Measurements from ENCODE around the gene PLOD3. TPM values are rescaled to one million over a fixed set of nuclear protein-coding genes. Genes with fewer than 3 reads are reported as not detected.

Gene PLOD3
- total and polyA plus RNA-seq, 2 donors from 2014 or later = 53.5 to 78.8 TPM

DNA sequence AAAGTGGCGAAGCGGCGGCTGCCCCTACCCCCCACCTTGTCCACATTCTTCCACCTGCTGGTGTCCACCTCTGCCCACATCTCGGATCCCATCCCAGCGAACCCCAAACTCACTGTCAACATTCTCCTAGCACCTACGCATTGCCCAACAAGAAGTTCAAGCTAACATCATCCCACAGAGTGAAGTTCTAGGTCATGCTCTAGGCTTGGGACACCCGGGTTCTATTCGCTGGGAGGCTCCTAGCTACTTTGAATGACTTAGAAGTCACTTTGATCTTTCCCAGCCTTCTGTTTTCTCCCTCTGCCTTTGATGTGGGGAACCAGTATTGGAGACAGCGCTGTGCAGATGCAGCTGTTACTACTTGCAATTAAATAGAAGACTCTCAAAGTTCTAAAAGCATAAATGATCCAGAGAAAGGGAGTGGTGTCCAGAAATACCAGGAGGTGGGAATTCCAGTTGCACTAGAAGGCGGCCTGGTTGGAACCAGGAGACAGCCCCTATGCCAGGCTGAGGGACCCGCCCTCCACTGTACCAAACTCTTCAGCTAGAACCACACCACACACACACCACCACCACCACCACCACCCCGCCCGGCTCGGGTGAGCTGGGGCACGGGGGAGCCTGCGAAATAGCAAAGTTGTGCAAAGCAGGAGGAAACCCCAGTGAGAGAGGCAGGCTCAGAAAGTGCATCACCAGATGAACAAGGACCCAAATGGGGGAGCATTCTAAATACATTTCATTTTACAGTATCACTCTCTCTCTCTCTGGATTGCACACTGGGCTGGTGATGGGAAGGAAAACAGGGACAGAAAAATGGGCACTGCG, 46.6 kb downstream of the PLOD3 start:
- H3K4me3 ChIP-seq (ENCODE audit: low read length in 3 of 3) = no peak overlapping the region
- DNase-seq = no peak
- no peak for FAIRE-seq
- no peak overlapping the region for H3K9ac ChIP-seq (ENCODE audit: low read length in 3 of 3)
- intact Hi-C loops (cut with DNase I) = no loop called here
- peaks cover 75% of the 10 kb centered on the region for H3K27me3 ChIP-seq (ENCODE audit: control insufficient read depth, insufficient read depth, low read length)
- TF ChIP-seq, protein P1, sequence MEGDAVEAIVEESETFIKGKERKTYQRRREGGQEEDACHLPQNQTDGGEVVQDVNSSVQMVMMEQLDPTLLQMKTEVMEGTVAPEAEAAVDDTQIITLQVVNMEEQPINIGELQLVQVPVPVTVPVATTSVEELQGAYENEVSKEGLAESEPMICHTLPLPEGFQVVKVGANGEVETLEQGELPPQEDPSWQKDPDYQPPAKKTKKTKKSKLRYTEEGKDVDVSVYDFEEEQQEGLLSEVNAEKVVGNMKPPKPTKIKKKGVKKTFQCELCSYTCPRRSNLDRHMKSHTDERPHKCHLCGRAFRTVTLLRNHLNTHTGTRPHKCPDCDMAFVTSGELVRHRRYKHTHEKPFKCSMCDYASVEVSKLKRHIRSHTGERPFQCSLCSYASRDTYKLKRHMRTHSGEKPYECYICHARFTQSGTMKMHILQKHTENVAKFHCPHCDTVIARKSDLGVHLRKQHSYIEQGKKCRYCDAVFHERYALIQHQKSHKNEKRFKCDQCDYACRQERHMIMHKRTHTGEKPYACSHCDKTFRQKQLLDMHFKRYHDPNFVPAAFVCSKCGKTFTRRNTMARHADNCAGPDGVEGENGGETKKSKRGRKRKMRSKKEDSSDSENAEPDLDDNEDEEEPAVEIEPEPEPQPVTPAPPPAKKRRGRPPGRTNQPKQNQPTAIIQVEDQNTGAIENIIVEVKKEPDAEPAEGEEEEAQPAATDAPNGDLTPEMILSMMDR (IDR thresholded peaks at IDR 0.05; ENCODE audit: borderline replicate concordance, extremely low read depth, insufficient read depth) = no peak
- H3K36me3 ChIP-seq (ENCODE audit: control insufficient read depth in 2 of 3, insufficient read depth in 3 of 3, low read length in 3 of 3) = no peaks in the 10 kb centered on the region
- H3K27ac ChIP-seq (ENCODE audit: low read depth in 2 of 2, low read length in 2 of 2) = no peak overlapping the region
- H3K9me3 ChIP-seq (ENCODE audit: control insufficient read depth in 2 of 3, insufficient read depth in 1 of 3, low read length in 3 of 3) = no peaks in the 10 kb centered on the region
- H3K4me1 ChIP-seq (ENCODE audit: control insufficient read depth in 2 of 3, insufficient read depth in 2 of 3, low read depth in 1 of 3, low read length in 3 of 3) = peaks cover 0 to 8% (median 0%) of the 10 kb centered on the region in 3 donors

DNA sequence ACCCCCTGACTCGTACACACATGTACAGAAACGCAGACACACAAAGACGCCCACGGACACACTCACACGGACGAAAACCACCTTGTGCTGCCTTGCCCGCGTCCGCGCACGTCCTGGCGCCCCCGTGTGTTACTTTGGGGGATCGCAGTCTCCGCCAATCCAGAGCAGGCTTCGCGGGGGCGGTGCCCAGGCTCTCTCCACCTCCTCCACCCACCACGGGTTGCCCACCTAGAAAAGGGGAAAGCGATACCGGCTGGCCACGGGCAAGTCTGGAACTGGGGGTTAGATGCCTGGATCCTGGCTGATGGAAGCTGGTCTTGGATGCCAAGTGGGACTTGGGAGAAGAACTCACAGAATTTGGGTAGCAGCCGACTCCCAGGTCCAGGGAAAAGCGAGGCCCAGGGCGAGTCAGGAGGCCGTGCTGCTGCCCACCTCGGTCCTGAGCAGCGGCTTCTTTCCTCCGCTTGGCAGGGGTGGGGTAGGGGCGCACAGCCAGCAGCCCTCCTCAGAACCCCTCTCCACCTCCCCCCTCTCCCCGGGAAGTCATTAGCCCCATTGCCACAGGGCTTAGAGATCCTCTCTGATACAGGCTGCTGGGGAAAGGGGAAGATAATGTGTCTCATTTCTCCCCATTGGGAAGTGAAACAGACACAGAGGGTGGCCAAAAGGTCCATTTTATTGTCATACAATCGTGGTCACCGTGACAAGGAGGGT, 47.4 kb downstream of the PLOD3 start:
- no peaks in the 10 kb centered on the region for H3K36me3 ChIP-seq (ENCODE audit: control insufficient read depth in 2 of 3, insufficient read depth in 3 of 3, low read length in 3 of 3)
- TF ChIP-seq, protein P1 (IDR thresholded peaks at IDR 0.05; ENCODE audit: borderline replicate concordance, extremely low read depth, insufficient read depth) = peak; percentile 79
- no peak overlapping the region for H3K4me3 ChIP-seq (ENCODE audit: low read length in 3 of 3)
- FAIRE-seq (no peak), DNase-seq (peak; percentile 80 to 90 (median 87))
- intact Hi-C loops (cut with DNase I) = no loop called here
- peaks cover 74% of the 10 kb centered on the region for H3K27me3 ChIP-seq (ENCODE audit: control insufficient read depth, insufficient read depth, low read length)
- H3K9me3 ChIP-seq (ENCODE audit: control insufficient read depth in 2 of 3, insufficient read depth in 1 of 3, low read length in 3 of 3) = no peaks in the 10 kb centered on the region
- no peak overlapping the region for H3K27ac ChIP-seq (ENCODE audit: low read depth in 2 of 2, low read length in 2 of 2)
- no peak overlapping the region for H3K9ac ChIP-seq (ENCODE audit: low read length in 3 of 3)
- H3K4me1 ChIP-seq (ENCODE audit: control insufficient read depth in 2 of 3, insufficient read depth in 2 of 3, low read depth in 1 of 3, low read length in 3 of 3) = peaks cover 0 to 15% (median 2%) of the 10 kb centered on the region in 3 donors

DNA sequence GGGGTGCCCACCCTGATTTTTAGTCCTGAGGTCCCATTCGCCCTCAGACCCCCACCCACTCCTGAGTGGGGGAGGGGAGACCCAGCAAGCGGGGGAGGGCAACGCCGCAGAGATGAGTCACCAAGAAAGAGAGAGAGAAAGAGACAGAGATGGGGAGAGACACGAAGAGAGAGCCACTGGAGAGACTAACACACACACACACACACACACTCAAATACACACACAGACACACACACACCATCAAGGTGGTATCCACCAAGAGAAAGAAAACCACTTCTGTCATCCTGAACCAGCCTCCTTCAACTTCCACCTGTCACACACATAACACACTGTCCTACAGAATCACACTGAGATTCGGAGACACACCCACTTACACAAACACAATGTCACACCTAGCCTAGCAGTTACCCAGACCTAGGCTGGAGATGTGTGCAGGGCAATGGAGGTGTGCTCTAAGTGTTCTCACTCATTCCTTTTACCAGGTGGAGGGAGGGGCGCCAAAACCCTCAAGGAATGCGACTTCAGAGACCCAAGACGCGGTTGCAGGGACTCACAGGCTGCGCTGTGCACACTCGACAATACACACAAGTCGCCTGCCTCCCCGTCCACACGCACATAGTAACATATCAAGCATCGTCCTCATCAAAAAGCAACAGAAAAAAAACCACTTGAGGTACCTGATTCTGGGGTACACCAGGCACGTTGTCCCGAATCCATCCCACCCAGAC, 48.1 kb downstream of the PLOD3 start:
- TF ChIP-seq, protein P1 (IDR thresholded peaks at IDR 0.05; ENCODE audit: borderline replicate concordance, extremely low read depth, insufficient read depth) = no peak
- no peak for FAIRE-seq
- Histone ChIP-seq H3K4me3 (ENCODE audit: low read length in 3 of 3) (no peak overlapping the region), H3K27ac (ENCODE audit: low read depth in 2 of 2, low read length in 2 of 2) (no peak overlapping the region), H3K27me3 (ENCODE audit: control insufficient read depth, insufficient read depth, low read length) (peaks cover 73% of the 10 kb centered on the region), H3K9me3 (ENCODE audit: control insufficient read depth in 2 of 3, insufficient read depth in 1 of 3, low read length in 3 of 3) (no peaks in the 10 kb centered on the region), H3K4me1 (ENCODE audit: control insufficient read depth in 2 of 3, insufficient read depth in 2 of 3, low read depth in 1 of 3, low read length in 3 of 3) (peaks cover 0 to 17% (median 5%) of the 10 kb centered on the region in 3 donors), H3K9ac (ENCODE audit: low read length in 3 of 3) (no peak overlapping the region), H3K36me3 (ENCODE audit: control insufficient read depth in 2 of 3, insufficient read depth in 3 of 3, low read length in 3 of 3) (no peaks in the 10 kb centered on the region)
- no peak for DNase-seq
- intact Hi-C loops (cut with DNase I) = no loop called here
